TTC549 (cell line): Measurements from ENCODE around the gene CITED4.

ENCODE experiments used
- FAIRE-seq: peaks from 2 replicates; lab custom pipeline; 2012; peaks lifted over from hg19 to GRCh38; lab: Jason Lieb, UNC

CITED4 gene

DNA sequence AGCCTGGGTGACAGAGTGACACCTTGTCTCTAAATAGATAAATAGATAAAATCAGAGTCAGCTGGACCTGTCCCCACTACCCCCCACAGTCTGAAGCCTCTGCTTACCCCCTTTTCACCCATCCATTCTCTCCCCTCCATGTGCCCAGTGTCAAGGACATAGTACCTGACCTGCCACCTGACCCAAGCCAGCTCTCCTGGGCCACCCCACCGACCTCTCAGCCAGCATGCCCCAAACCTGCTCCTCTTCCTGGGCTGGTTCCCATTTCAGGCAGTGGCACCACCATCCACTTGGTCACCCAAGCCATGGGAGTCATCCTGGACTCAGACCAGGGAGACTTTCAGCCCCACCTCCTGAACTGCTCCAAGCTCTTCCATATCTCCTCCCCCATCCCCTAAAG lies 28.2 kb downstream of the CITED4 start:
- FAIRE-seq, result no peak

GRCh38 chr1:40831001-40831732 lies 31.0 kb downstream of the CITED4 start:
- FAIRE-seq, result no peak

DNA sequence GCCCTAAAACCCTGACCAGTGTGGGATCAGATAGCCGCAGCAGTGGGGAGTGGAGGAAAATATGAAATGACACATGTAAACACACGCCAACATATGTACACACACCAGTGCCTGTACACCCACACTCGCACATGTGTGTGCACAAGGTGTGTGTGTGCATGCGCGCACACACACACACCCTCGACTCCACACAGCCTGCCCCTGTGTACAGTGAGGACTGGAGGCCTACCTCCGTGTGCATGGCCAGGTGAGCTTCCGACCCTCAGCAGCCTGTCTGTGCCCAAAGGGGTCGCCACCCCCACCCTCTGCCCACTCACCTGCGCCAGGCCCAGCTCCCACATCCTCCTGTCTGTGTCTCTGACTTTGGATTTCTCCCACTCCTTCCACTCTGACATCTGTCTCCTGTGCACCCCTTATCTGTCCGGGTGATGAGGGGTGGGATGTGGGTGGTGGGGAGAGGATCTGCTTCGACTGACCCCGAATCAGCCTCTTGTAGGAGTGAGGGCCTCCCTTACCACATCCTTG lies 31.7 kb downstream of the CITED4 start:
- FAIRE-seq, result no peak

GRCh38 chr1:40829631-40830245 lies 32.4 kb downstream of the CITED4 start:
- FAIRE-seq, result no peak

DNA sequence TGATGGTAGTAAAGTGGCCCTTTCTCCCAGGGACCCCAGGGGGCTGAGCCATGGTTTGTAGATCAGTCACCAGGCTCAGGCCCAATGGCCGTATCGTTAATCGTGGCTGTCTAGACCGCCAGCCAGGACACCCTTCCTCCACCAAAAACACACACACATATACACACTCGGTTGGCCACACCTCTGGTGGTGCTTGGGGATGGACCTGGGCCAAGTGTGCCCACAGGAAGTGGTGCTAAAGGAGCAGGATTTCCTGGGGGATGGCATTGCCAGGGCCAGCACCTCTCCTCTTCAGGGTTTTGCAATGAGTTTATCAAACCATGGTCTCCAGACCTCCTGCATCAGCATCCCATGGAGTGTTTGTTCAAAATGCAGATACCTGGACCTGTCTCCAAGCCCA lies 36.2 kb downstream of the CITED4 start:
- FAIRE-seq, result no peak

DNA sequence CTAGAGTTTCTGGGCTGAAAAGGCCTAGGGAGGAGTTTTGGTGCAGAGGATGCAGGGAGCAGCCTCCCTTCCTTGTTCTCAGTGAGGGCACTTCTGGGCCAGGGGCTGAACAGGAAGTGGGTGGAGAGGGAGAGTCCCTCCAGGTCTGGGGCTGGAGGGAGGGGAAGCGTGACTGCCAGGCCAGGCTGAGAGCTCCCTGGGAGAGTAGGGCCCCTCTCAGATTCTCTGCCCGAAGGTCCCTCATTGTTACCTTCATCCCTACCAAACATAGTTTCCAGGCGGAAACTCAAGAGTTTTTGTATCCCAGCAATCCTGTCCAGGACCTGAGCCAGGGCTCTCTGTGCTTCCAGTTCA lies 36.8 kb downstream of the CITED4 start:
- FAIRE-seq, result no peak

DNA sequence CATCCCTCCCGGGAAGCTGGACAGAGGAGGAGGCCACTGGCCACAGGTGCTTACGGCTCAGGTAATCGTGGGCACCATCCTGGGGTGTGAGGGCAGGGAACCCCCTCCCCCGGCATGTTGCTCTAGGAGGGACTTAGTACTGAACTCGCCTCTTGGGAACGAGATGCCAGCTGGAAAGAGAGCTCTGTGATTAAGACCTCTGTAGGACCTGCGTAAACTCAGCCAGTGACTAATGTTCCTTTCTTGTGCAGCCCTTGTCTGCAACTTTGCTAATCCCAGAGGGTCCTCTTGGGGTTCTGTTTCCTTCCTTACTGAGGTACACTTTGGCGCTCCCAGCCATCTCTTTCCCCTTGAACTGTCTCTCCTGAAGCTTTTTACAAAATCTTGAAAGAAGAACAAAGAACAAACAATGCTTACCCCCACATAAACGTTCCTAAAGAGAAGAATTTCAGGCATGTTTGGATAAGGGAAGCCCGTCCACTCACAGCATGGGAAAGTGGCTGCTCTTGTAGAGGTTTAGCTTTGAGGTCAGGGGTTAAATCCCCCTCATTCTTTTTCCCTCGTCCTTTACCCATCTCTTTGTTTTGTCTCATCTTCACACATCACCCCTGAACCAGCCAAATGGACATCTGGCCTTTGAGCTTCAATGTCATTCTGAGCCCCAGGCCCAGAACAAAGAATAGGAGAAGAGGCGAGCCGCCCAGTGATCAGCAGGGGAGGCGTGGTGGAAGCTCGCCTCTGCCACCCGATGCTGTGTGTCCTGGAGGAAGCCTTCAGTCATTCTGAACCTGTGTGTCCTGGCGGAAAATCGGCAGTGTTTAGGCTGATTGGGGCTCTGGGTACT lies 37.4 kb downstream of the CITED4 start:
- no peak for FAIRE-seq

- no peak for FAIRE-seq
These were observed 38.2 kb downstream of the CITED4 start for GRCh38 chr1:40823983-40824382.

DNA sequence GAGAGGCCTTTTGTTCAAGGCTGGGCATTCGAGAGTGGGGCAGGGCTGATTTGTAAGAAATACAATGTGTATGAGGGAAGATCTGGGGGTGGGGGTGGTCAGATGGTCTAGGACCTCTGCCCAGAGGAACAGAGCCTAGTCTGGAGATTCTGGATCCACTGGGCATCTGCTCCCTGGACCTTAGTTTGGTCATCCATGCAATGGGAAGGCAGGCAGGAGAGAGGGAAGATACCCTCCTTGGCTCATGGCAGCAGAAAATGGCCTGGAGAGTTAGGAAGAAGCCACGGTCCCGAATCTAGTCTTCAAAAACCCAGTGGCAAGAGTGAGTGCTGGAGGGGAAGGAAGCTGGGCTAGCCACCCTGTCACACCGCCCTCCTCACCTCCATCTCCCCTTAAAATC lies 38.8 kb downstream of the CITED4 start:
- no peak for FAIRE-seq

- FAIRE-seq, result no peak
These were observed 39.3 kb downstream of the CITED4 start for GRCh38 chr1:40822890-40823289.

DNA sequence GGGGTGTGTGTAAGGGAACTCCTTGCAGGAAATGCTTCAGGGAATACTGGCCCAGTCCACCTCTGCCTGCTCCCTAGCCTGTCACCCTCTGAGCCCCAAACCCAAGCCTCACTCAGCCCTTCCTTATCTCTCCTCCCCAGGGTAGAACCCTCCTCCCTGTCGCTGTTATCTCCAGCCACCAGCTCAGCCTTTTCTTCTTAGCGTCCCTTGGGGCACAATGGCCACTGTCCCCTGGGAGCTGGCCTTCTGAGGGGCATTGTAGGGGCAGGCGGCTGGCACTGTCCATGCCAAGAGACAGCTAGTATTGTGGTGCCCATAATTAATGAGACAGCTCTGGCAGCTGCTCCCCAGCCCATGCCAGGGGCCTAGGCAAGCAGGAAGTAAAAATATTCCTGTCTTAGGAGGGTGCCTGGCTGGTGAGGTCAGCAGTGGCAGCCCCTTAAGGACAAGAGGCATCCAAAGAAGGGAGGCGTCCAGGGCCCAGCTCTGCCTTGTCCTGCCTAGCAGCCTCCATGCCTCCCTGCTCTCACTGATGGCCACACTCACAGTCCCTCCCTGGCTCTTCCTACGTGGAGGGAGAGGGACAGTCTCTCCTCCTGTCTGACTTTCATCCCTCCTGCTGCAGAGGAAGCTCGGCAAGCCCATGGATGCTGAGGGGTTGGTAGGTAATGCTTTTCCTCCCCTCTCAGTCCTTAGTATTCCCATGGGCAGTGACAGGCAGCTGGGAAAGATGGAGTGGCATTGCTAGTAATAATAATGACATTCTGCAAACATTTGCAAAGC lies 41.1 kb downstream of the CITED4 start:
- FAIRE-seq, result no peak

- FAIRE-seq, result no peak
These were observed 41.8 kb downstream of the CITED4 start for GRCh38 chr1:40820251-40820797.

DNA sequence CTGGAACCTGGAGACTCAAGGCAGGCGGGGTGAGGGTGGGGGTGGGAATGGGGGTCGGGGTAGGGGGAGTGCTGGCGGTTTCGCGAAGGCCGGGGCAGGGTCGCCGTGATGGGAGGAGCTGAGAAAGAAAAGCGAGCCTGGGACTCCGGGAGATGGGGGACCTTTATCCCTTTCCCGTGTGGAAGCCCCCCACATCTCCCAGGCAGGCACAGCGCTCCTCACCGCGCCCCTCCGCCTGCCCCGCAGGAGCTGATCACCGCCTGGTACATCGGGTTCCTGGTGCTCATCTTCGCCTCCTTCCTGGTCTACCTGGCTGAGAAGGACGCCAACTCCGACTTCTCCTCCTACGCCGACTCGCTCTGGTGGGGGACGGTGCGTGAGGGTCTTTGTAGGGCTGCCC lies 43.1 kb downstream of the CITED4 start:
- no peak for FAIRE-seq

DNA sequence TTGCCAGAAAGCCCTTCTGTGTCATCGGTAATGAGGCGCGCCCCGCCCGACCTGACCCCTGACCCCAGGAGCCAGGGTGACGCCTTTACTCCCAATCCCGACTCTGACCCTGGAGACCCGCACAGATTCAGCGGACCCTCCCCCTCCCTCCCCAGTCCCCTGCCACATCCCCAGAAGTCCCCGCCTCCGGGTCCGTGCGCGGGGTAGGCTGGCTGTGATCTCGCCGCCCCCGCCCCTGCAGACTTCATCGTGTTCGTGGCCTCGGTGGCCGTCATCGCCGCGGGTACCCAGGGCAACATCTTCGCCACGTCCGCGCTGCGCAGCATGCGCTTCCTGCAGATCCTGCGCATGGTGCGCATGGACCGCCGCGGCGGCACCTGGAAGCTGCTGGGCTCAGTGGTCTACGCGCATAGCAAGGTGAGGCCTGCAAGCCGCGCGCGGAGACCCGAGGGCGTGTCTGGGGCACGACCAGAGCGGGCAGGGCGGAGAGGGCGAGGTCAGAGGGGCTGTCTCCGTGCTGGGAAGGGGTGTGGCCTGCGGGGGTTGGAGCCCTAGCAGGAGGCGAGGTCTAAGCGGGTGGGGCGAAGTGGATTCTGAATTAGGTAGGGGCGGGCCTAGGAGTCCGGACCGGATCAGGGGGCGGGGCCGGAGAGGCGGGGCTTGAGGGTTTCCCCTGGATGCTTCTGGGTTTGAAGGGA lies 43.8 kb downstream of the CITED4 start:
- FAIRE-seq, result no peak

DNA sequence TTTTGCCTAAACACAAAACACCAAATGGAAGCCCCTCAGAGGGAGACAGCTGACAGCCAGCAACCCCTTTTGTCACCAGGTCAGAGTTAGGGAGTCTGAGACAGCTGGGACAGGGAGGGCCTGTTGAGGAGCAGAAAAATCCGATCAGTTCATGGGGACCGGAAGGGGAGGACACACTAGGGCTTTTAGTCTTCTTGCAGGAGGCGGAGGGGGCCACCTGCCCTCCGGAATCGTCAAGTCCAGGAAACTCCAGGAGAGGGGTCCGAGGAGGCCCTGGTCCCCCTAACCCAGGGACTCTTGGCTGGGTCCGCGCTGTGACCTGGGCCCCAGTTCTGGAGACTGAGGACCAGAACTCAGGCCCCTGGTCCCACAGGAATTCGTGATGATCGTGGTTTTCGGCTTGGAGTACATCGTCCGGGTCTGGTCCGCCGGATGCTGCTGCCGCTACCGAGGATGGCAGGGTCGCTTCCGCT lies 44.3 kb downstream of the CITED4 start:
- FAIRE-seq, result no peak

DNA sequence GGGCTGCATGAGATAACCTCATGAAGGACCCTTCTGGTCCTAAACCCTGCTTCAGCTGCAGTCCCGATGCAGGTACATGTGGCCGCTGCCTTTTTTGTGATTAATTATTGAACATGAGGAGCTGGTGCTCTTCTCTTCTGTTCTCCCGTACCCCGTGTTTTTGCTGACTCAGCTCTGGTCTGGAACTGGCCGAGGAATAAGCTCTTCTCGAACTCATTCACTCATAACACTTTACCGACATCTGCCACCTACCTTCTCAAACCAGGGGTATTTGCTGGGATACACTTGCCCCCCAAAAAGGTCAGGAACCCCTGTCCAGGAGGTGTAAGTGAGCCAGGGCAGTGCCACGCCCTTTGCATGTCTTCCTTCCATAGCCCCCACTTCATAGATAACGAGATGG lies 46.7 kb downstream of the CITED4 start:
- FAIRE-seq, result no peak
